Skeletal muscle satellite cell (primary cell): ENCODE data around the gene ATP10D.

Source experiments
- H3K27me3 ChIP-seq: 2 replicates; pipeline ENCODE4 v1.7.0; 2013; ENCODE audit warnings: low read length; ENCODE audit not compliant: control insufficient read depth, insufficient read depth
- H3K36me3 ChIP-seq: 2 replicates; pipeline ENCODE4 v1.7.0; 2013; ENCODE audit warnings: mild to moderate bottlenecking, control low read depth, low read length; ENCODE audit not compliant: insufficient read depth
- H3K4me1 ChIP-seq: 2 replicates; pipeline ENCODE4 v1.7.0; 2013; ENCODE audit warnings: low read length; ENCODE audit not compliant: control insufficient read depth, insufficient read depth
- H3K4me2 ChIP-seq: 2 replicates; pipeline ENCODE4 v1.7.0; 2013; ENCODE audit warnings: mild to moderate bottlenecking, low read length
- H3K4me3 ChIP-seq: 2 replicates; pipeline ENCODE4 v1.7.0; 2013; ENCODE audit warnings: low read length
- H3K9ac ChIP-seq: 2 replicates; pipeline ENCODE4 v1.7.0; 2013; ENCODE audit warnings: mild to moderate bottlenecking, low read depth, low read length, moderate library complexity
- H3K9me3 ChIP-seq: replicated peaks from 2 replicates; pipeline ENCODE4 v1.7.0; 2013; ENCODE audit warnings: mild to moderate bottlenecking, control low read depth, low read length

Gene ATP10D

DNA sequence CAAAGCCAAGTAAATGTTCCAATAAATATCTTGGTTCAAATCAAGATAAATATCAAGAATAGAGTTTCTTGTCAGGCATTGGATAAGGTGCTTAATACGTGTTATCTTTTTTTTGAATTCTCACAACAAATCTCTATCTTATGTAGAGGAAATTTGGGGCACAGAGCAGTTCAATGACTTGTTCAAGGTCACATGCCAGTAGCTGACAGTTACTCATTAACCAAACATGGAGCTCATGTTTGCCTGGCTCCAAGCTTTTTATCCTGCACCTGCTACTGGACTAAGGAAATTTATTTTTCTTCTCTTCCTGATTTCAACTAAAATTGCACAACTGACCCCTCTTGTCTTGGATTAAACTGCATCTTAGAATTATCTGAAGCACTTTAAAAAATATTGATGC, 76.3 kb downstream of the ATP10D start:
- H3K27me3 ChIP-seq = no peaks in the 10 kb centered on the region
- no peak overlapping the region for H3K4me3 ChIP-seq
- no peak overlapping the region for H3K4me2 ChIP-seq
- H3K9me3 ChIP-seq = no peaks in the 10 kb centered on the region
- peaks cover 44% of the 10 kb centered on the region for H3K36me3 ChIP-seq
- no peak overlapping the region for H3K9ac ChIP-seq
- H3K4me1 ChIP-seq = peaks cover 4% of the 10 kb centered on the region

DNA sequence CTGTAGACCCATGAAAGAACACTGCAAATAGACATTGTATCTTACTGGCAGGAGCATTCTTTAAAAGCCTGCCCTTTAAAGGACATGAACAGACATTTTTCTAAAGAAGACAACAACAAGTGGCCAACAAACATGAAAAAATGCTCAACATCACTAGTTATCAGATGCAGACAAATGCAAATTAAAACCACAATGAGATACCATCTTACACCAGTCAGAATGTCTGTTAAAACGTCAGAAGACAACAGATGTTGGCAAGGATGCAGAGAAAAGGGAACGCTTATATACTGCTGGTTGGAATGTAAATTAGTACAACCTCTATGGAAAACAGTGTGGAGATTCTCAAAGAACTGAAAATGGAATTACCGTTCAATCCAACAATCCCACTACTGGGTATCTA, 77.2 kb downstream of the ATP10D start:
- peaks cover 48% of the 10 kb centered on the region for H3K36me3 ChIP-seq
- H3K4me3 ChIP-seq = no peak overlapping the region
- H3K27me3 ChIP-seq = no peaks in the 10 kb centered on the region
- H3K9me3 ChIP-seq = no peaks in the 10 kb centered on the region
- no peak overlapping the region for H3K4me2 ChIP-seq
- no peak overlapping the region for H3K9ac ChIP-seq
- peaks cover 4% of the 10 kb centered on the region for H3K4me1 ChIP-seq

- no peak overlapping the region for H3K4me2 ChIP-seq
- H3K4me1 ChIP-seq = peaks cover 4% of the 10 kb centered on the region
- H3K4me3 ChIP-seq = no peak overlapping the region
- H3K9me3 ChIP-seq = no peaks in the 10 kb centered on the region
- peaks cover 46% of the 10 kb centered on the region for H3K36me3 ChIP-seq
- no peaks in the 10 kb centered on the region for H3K27me3 ChIP-seq
- H3K9ac ChIP-seq = no peak overlapping the region
Measured at GRCh38 chr4:47566566-47566965, 81.5 kb downstream of the ATP10D start.

- H3K4me2 ChIP-seq = no peak overlapping the region
- H3K4me3 ChIP-seq = no peak overlapping the region
- no peaks in the 10 kb centered on the region for H3K9me3 ChIP-seq
- no peaks in the 10 kb centered on the region for H3K27me3 ChIP-seq
- no peak overlapping the region for H3K9ac ChIP-seq
- peaks cover 47% of the 10 kb centered on the region for H3K36me3 ChIP-seq
- peaks cover 4% of the 10 kb centered on the region for H3K4me1 ChIP-seq
Measured at GRCh38 chr4:47566969-47567368, 81.9 kb downstream of the ATP10D start.

- Histone ChIP-seq H3K4me3 (no peak overlapping the region), H3K4me2 (no peak overlapping the region), H3K9ac (no peak overlapping the region), H3K9me3 (no peaks in the 10 kb centered on the region), H3K36me3 (peaks cover 48% of the 10 kb centered on the region), H3K27me3 (no peaks in the 10 kb centered on the region), H3K4me1 (peaks cover 4% of the 10 kb centered on the region)
Measured at GRCh38 chr4:47567511-47567910, 82.4 kb downstream of the ATP10D start.

- H3K36me3 ChIP-seq = peaks cover 64% of the 10 kb centered on the region
- H3K4me3 ChIP-seq = no peak overlapping the region
- no peaks in the 10 kb centered on the region for H3K4me1 ChIP-seq
Measured at GRCh38 chr4:47570816-47571215, 85.7 kb downstream of the ATP10D start.

GRCh38 chr4:47572981-47573380, 87.9 kb downstream of the ATP10D start:
- no peak overlapping the region for H3K4me2 ChIP-seq
- H3K36me3 ChIP-seq = peaks cover 69% of the 10 kb centered on the region
- H3K4me3 ChIP-seq = no peak overlapping the region
- H3K9me3 ChIP-seq = no peaks in the 10 kb centered on the region
- H3K4me1 ChIP-seq = peaks cover 12% of the 10 kb centered on the region
- H3K9ac ChIP-seq = no peak overlapping the region
- H3K27me3 ChIP-seq = no peaks in the 10 kb centered on the region

More at GRCh38 chr4:47570816-47571215, 85.7 kb downstream of the ATP10D start:
- H3K9ac ChIP-seq = no peak overlapping the region
- H3K27me3 ChIP-seq = no peaks in the 10 kb centered on the region
- no peak overlapping the region for H3K4me2 ChIP-seq
- no peaks in the 10 kb centered on the region for H3K9me3 ChIP-seq

DNA sequence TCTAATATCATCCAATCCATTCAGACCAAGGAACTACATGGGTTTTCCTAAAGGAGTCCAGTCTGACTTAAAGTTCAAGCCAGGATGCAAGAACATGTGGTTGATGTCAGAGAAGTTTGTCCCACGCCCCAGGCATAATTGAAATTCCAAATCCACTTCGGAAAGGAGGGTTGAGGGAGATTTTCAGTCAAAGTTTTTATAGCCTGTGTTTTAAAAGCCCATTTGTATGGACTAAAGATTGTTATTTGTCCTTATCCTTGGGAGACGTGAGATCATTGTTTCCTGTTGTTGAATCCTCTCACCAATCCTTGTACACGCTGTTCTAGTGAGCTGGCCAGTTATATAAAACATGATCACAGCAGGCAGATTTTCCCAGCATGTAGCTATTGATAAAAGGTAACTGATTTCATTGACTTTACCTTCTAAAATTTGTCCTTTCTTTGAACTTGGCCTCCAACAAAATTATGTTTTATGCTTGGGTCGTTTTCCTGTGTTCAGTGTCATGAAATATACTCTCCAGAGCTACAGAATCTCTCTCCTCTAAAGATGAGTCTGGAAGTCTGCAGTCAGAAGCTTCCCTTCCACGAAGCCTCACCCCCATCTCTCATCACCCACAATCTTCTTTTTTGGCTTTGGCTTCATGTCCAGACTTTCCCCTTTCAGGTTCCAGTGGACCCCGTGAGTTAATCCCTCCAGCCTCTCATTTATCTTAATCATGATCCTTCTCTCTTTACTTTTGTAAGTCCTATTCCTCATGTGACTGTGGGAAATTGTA, 92.9 kb downstream of the ATP10D start:
- H3K36me3 ChIP-seq = peaks cover 64% of the 10 kb centered on the region
- H3K9me3 ChIP-seq = no peaks in the 10 kb centered on the region
- H3K4me3 ChIP-seq = no peak overlapping the region
- peak overlapping the region; percentile 82 for H3K9ac ChIP-seq
- peaks cover 27% of the 10 kb centered on the region for H3K4me1 ChIP-seq
- H3K27me3 ChIP-seq = no peaks in the 10 kb centered on the region
- peak overlapping the region; percentile 50 for H3K4me2 ChIP-seq

DNA sequence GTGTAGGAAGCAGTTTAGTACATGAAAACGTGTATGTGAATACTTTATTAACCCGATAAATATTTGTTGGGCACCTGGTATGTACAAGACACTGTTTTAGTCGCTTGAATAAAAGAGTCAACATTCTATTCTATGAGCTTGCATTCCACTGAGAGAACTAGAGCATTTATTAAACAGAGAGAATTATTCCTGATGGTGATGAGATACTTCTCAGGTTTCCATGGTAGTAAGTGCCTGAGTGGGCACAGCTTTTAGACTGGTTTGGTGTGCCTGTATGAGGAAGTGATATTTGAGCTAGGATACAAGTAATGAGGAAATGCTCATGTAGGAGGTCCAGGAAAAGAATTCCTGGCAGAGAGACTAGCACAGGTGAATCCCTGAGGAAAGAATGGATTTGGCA, 94.2 kb downstream of the ATP10D start:
- Histone ChIP-seq H3K27me3 (no peaks in the 10 kb centered on the region), H3K9me3 (no peaks in the 10 kb centered on the region), H3K9ac (peak overlapping the region; percentile 82), H3K4me3 (no peak overlapping the region), H3K4me1 (peaks cover 27% of the 10 kb centered on the region), H3K4me2 (peak overlapping the region; percentile 3), H3K36me3 (peaks cover 60% of the 10 kb centered on the region)

- peaks cover 74% of the 10 kb centered on the region for H3K36me3 ChIP-seq
- H3K9me3 ChIP-seq = no peaks in the 10 kb centered on the region
Measured at GRCh38 chr4:47590325-47590724, 105.2 kb downstream of the ATP10D start.

DNA sequence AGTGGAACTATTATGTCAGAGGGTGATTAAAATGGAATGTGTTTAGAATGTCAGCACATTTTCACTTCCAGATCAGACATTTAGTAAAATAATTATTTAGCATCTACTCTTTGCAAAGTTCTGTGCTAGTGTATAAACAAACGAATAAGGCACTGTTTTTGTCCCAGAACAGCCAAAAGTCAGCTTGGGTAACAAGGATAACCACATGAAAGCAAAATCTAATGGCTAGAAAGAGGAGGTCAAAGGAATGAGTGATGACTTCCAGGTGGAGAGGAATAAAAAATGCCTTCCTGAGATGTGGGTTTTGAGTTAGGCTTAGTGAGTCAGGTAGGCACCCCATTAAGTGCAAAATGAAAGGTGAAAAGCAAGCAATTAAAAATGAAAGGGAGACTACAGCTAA, 112.6 kb downstream of the ATP10D start:
- no peak overlapping the region for H3K9ac ChIP-seq
- H3K27me3 ChIP-seq = no peaks in the 10 kb centered on the region
- no peaks in the 10 kb centered on the region for H3K9me3 ChIP-seq
- no peak overlapping the region for H3K4me3 ChIP-seq
- peaks cover 16% of the 10 kb centered on the region for H3K36me3 ChIP-seq
- no peaks in the 10 kb centered on the region for H3K4me1 ChIP-seq
- no peak overlapping the region for H3K4me2 ChIP-seq

More at GRCh38 chr4:47590325-47590724, 105.2 kb downstream of the ATP10D start:
- no peak overlapping the region for H3K4me3 ChIP-seq
- no peak overlapping the region for H3K4me2 ChIP-seq
- no peaks in the 10 kb centered on the region for H3K27me3 ChIP-seq
- H3K9ac ChIP-seq = no peak overlapping the region
- H3K4me1 ChIP-seq = no peaks in the 10 kb centered on the region

GRCh38 chr4:47598320-47598719, 113.2 kb downstream of the ATP10D start:
- Histone ChIP-seq H3K4me3 (no peak overlapping the region), H3K4me1 (no peaks in the 10 kb centered on the region), H3K9ac (no peak overlapping the region), H3K27me3 (no peaks in the 10 kb centered on the region), H3K36me3 (peaks cover 18% of the 10 kb centered on the region), H3K9me3 (no peaks in the 10 kb centered on the region), H3K4me2 (no peak overlapping the region)
